CD4-positive, alpha-beta T cell treated with Interleukin-17A for 1 hour (primary cell): ENCODE results near the gene CDK5RAP3.

Source experiments
- DNase-seq: peaks from one replicate; pipeline ENCODE4 v3.0.0-alpha.2; 2020

Gene CDK5RAP3

DNA sequence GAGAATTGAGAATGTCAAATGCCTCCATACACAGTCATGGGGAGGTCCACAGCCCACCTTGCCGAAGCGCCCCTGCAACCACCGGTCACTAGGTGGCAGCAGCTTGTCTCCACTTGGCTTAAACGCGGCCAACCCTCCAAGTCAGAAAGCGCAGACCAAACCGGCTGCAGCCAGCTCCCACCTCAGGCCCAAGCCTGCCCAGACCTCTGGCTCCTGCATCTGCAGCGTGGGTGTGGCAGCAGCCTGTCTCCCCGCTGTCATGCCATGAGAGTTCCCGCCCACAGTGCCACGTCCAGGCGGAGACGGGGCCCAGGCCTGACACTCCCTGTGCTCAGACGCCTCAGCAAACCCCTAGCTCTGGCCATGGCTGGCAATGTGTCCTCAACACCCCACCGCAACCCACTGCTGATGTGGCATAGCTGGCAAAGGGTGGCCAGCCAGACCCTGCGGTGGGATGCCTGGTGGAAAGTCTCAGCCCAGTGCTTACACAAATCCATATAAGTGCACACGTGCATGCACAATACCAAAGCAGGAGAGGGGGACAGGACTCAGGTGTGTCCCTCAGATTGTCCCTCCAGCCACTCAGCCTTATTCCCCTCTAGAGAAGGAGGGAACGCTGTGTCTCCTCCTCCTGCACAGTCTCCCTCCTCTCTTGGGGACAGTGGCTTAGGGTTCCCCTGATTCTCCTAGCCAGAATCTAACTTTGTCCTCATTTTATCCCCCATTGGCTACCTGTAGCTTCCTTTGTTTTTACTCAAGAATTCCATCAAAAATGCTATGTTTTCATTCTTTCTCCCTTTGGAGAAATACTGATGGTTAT, 55.8 kb downstream of the CDK5RAP3 start:
- DNase-seq: peak; percentile 77

DNA sequence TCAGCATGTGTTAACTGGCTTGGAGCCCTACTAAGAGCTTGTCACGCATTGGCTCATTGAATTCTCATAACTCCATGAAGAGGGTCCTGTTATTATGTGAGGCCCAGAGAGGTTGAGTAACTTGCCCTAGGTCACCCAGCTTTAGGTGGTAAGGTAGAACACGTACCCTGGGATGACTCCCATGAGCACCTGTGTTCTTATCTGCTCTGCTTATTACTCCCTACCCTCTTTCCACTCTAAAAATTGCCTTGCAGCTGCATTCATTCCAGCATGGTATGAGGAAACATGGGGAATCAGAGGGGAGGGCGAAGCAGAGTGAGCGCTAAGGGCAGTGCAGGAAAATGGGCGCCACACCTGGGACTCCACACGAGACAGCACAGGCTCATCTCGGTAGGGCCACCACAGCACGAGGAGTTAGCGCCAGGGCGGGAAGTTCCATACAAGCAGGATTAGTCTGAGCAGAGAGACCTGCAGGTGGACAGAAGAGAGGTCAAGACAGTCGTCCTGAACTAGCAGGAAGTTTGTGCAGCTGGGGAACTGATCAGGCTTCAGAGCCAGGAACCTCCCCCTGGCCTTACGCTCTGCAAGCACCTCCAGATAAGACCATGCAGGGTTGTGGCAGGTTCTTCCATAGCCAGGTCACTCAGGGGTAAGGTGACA, 56.5 kb downstream of the CDK5RAP3 start:
- no peak for DNase-seq

DNA sequence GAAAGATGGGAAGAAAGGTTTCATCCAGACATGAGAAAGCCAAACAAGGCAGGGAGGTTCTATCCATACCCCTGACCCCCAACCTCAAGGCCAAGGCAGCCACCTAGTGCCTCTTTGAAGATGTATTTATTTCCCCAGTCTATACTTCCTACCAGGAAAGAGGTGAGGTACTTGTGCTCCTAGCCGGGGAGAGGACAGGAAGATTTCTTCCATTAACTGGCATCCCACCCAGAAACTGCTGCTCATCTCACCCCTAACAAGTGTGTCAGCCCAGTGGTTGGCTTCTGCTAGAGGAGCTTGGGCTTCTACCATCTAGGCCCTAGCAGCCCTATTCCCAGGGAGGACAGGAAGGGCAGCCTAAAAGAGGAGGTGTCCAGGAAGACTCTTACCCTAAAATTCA, 57.8 kb downstream of the CDK5RAP3 start:
- DNase-seq: no peak

DNA sequence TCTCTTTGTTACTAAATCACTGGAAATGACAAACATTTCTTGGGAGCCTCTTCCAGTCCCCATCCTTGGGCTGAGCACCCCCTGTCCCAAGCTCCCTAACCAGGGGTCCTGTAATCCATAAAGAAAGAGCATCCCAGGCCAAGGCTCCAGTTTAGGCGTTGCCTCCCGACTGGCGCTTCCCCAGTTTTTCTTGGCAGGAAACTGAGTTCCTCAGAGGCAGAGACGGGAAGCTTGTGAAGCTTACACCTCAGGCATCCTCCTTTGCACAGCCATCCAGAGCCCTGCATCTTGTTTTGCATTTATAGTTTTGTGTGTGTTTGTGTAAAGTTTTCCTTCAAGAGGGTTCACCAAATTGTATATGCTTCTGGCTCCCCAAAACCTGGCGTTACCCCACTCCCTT, 59.6 kb downstream of the CDK5RAP3 start:
- no peak for DNase-seq
